Measurements from ENCODE around the gene IQSEC3.

The IQSEC3 gene

DNA sequence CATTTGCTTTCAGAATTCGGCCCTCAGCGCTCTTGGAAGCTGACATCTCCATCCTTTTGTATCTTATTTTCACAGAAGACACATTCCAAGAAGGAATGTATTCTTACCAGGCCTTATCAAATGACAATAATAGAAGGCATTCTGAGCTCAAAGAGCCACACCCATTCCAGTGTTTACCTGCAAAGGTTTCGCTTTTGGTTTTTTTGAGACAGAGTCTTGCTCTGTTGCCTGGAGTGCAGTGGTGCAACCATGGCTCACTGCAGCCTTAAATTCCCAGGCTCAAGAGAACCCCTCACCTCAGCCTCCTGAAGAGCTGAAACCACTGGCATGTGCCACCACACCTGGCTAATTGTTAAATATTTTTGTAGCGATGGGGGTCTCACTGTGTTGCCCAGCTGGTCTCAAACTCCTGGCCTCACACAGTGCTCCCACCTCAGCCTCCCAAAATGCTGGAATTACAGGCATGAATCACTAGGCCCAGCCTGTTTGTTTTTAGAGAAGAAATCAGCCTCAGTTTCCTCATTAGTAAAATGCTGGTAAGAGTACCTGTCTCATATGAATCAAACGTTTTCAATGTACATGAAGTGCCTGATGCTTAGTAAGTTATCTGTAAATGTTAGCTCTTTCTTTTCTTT, 78.2 kb downstream of the IQSEC3 start:
- 88% methylated on average over 4 of the region's 5 CpGs for WGBS
- no peak overlapping the region for H3K9ac ChIP-seq (ENCODE audit: low read length)
- no peak overlapping the region for H3K4ac ChIP-seq (ENCODE audit: low read depth in 1 of 2, low read length in 2 of 2)

DNA sequence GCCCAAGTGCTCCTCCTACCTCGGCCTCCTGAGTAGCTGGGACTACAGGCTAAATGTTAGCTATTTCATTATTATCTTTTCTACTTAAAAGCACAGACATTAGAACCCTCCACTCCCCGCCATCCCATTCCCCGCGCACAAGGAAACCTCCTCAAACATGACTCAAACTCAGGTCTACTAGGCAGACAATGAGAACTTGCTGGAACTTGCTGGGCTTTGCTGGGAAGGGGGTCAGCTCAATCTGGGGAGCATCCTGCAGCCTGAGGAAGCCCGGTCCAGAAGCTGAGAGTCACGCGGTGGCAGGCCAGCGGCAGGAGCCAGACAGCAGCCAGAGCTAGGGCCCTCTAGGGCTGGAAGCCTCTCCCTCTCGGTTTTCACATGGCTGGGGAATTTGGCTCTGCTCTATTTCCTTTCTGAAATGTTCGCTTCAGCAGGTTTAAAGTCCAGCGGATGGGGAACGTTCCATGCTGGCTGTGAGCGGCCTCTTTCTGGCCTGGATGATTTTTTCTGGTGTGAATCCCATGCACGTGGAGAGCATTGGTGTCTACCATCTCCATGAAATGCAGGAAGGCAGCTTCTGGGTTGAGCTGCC, 78.9 kb downstream of the IQSEC3 start:
- Histone ChIP-seq H4K91ac (ENCODE audit: low read length) (no peak overlapping the region), H4K8ac (ENCODE audit: low read length) (no peak overlapping the region), H3K18ac (ENCODE audit: low read depth in 1 of 2, low read length in 2 of 2) (no peak overlapping the region), H3K9me3 (ENCODE audit: control insufficient read depth, low read length) (no peaks in the 10 kb centered on the region), H2BK12ac (ENCODE audit: low read length in 2 of 2) (no peak overlapping the region), H3K27ac (ENCODE audit: low read length, poor library complexity, severe bottlenecking) (no peak overlapping the region), H2AK5ac (ENCODE audit: low read length, severe bottlenecking) (no peak overlapping the region), H3K23ac (ENCODE audit: low read length in 2 of 2) (no peak overlapping the region), H3K9ac (ENCODE audit: low read length) (no peak overlapping the region), H3K36me3 (ENCODE audit: control insufficient read depth in 1 of 2, insufficient read depth in 2 of 2, low read depth in 1 of 2, low read length in 2 of 2) (no peaks in the 10 kb centered on the region), H3K14ac (ENCODE audit: low read length in 2 of 2) (no peak overlapping the region), H3K4me3 (ENCODE audit: insufficient read depth in 1 of 2, low read depth in 1 of 2, low read length in 2 of 2) (no peak overlapping the region), H3K4me1 (ENCODE audit: control insufficient read depth, insufficient read depth, low read depth, low read length) (peaks cover 15% of the 10 kb centered on the region), H2BK15ac (ENCODE audit: low read depth, poor library complexity, severe bottlenecking) (no peak overlapping the region), H3K79me1 (replicated peaks; ENCODE audit: low read length, poor library complexity, severe bottlenecking) (no peaks in the 10 kb centered on the region), H2AFZ (ENCODE audit: low read depth, low read length) (no peak overlapping the region), H2BK5ac (ENCODE audit: low read depth, low read length, poor library complexity, severe bottlenecking) (no peak overlapping the region), H3K4me2 (ENCODE audit: low read length, poor library complexity, severe bottlenecking) (no peak overlapping the region), H3K27me3 (ENCODE audit: control insufficient read depth in 1 of 2, insufficient read depth in 1 of 2, low read length in 2 of 2) (peaks cover 35 to 73% of the 10 kb centered on the region in 2 experiments), H3K4ac (ENCODE audit: low read depth in 1 of 2, low read length in 2 of 2) (no peak overlapping the region), H2BK120ac (ENCODE audit: low read depth, low read length) (no peak overlapping the region)
- WGBS = 77% methylated on average over 14 of the region's 14 CpGs
- DNase-seq = no peak

More for the DNA sequence above, 78.2 kb downstream of the IQSEC3 start:
- H3K18ac ChIP-seq (ENCODE audit: low read depth in 1 of 2, low read length in 2 of 2) = no peak overlapping the region
- H3K27ac ChIP-seq (ENCODE audit: low read length, poor library complexity, severe bottlenecking) = no peak overlapping the region
- H2BK5ac ChIP-seq (ENCODE audit: low read depth, low read length, poor library complexity, severe bottlenecking) = no peak overlapping the region
- no peak for DNase-seq
- H3K27me3 ChIP-seq (ENCODE audit: control insufficient read depth in 1 of 2, insufficient read depth in 1 of 2, low read length in 2 of 2) = peaks cover 35 to 73% of the 10 kb centered on the region in 2 experiments
- H3K36me3 ChIP-seq (ENCODE audit: control insufficient read depth in 1 of 2, insufficient read depth in 2 of 2, low read depth in 1 of 2, low read length in 2 of 2) = no peaks in the 10 kb centered on the region
- no peaks in the 10 kb centered on the region for H3K79me1 ChIP-seq (replicated peaks; ENCODE audit: low read length, poor library complexity, severe bottlenecking)
- no peak overlapping the region for H3K14ac ChIP-seq (ENCODE audit: low read length in 2 of 2)
- no peak overlapping the region for H3K4me3 ChIP-seq (ENCODE audit: insufficient read depth in 1 of 2, low read depth in 1 of 2, low read length in 2 of 2)
- H4K8ac ChIP-seq (ENCODE audit: low read length) = no peak overlapping the region
- no peak overlapping the region for H3K4me2 ChIP-seq (ENCODE audit: low read length, poor library complexity, severe bottlenecking)
- no peak overlapping the region for H2BK120ac ChIP-seq (ENCODE audit: low read depth, low read length)
- no peak overlapping the region for H4K91ac ChIP-seq (ENCODE audit: low read length)
- peaks cover 17% of the 10 kb centered on the region for H3K4me1 ChIP-seq (ENCODE audit: control insufficient read depth, insufficient read depth, low read depth, low read length)
- no peaks in the 10 kb centered on the region for H3K9me3 ChIP-seq (ENCODE audit: control insufficient read depth, low read length)
- H2BK12ac ChIP-seq (ENCODE audit: low read length in 2 of 2) = no peak overlapping the region
- no peak overlapping the region for H2AK5ac ChIP-seq (ENCODE audit: low read length, severe bottlenecking)
- H2BK15ac ChIP-seq (ENCODE audit: low read depth, poor library complexity, severe bottlenecking) = no peak overlapping the region
- H2AFZ ChIP-seq (ENCODE audit: low read depth, low read length) = no peak overlapping the region
- no peak overlapping the region for H3K23ac ChIP-seq (ENCODE audit: low read length in 2 of 2)

DNA sequence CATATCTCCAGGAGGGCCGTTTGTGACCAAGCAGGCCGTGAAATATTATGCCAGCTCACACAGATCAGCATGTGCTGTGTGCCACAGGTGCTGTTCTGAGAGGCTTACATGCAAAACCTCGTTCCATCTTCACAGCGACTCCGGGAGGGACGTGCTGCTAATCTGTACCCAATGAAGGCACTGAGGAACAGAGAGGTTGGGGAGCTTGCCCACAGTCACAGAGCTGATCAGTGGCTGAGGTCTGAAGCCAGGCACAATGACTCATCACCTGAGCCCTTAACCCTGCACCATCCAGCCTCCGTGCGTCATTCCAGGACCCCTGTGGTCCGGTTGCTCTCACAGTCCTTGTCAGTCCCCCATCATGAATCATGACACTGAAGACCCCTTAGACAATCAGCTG, 80.7 kb downstream of the IQSEC3 start:
- Histone ChIP-seq H3K27me3 (ENCODE audit: control insufficient read depth in 1 of 2, insufficient read depth in 1 of 2, low read length in 2 of 2) (peaks cover 27 to 73% of the 10 kb centered on the region in 2 experiments), H3K9ac (ENCODE audit: low read length) (no peak overlapping the region), H2BK12ac (ENCODE audit: low read length in 2 of 2) (no peak overlapping the region), H3K27ac (ENCODE audit: low read length, poor library complexity, severe bottlenecking) (no peak overlapping the region), H3K4me3 (ENCODE audit: insufficient read depth in 1 of 2, low read depth in 1 of 2, low read length in 2 of 2) (no peak overlapping the region), H2BK15ac (ENCODE audit: low read depth, poor library complexity, severe bottlenecking) (no peak overlapping the region), H3K4me2 (ENCODE audit: low read length, poor library complexity, severe bottlenecking) (no peak overlapping the region), H3K36me3 (ENCODE audit: control insufficient read depth in 1 of 2, insufficient read depth in 2 of 2, low read depth in 1 of 2, low read length in 2 of 2) (no peaks in the 10 kb centered on the region), H2BK5ac (ENCODE audit: low read depth, low read length, poor library complexity, severe bottlenecking) (no peak overlapping the region), H3K9me3 (ENCODE audit: control insufficient read depth, low read length) (no peaks in the 10 kb centered on the region), H3K23ac (ENCODE audit: low read length in 2 of 2) (no peak overlapping the region), H3K18ac (ENCODE audit: low read depth in 1 of 2, low read length in 2 of 2) (no peak overlapping the region), H3K14ac (ENCODE audit: low read length in 2 of 2) (no peak overlapping the region), H2AK5ac (ENCODE audit: low read length, severe bottlenecking) (no peak overlapping the region), H3K79me1 (replicated peaks; ENCODE audit: low read length, poor library complexity, severe bottlenecking) (no peaks in the 10 kb centered on the region), H4K91ac (ENCODE audit: low read length) (no peak overlapping the region), H3K4ac (ENCODE audit: low read depth in 1 of 2, low read length in 2 of 2) (no peak overlapping the region), H2AFZ (ENCODE audit: low read depth, low read length) (no peak overlapping the region), H4K8ac (ENCODE audit: low read length) (no peak overlapping the region), H2BK120ac (ENCODE audit: low read depth, low read length) (no peak overlapping the region), H3K4me1 (ENCODE audit: control insufficient read depth, insufficient read depth, low read depth, low read length) (peaks cover 15% of the 10 kb centered on the region)
- WGBS = 72% methylated on average over 9 of the region's 9 CpGs
- DNase-seq = no peak

DNA sequence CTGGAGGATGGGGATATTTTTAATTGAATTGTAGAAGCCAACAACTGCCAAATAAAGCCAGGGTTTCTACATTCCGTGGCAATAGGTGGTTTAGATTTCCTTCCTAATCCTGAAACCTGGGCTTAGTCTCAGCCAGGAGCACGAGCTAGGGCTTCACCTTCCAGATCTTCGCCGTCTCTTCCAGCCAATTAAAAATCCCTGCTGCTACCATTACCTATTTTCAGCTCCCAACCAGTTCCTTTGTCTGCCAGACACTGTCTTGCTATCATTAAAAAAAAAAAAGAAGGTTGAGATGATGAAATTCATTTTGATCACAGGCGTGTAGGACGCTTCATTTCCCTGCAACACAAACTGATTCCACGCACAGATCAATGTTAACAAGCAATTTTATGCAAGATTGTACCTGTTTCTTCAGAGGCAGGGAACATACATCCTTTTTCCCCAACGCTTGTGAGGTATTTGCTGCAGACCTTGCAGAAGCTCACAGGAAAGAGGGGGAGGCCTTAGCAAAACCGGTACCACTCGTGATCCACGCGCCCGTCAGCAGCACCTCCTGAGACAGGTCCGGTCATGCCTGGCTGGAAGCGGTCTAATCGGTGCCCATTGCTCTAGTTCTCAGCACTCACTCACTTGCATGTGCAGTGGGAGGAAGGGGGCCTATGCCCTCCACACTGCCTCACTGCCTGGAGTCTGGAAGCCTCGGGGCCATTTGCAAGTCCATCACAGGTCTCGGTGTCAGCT, 82.3 kb downstream of the IQSEC3 start:
- H2AK5ac ChIP-seq (ENCODE audit: low read length, severe bottlenecking) = no peak overlapping the region
- peaks cover 14% of the 10 kb centered on the region for H3K4me1 ChIP-seq (ENCODE audit: control insufficient read depth, insufficient read depth, low read depth, low read length)
- H3K79me1 ChIP-seq (replicated peaks; ENCODE audit: low read length, poor library complexity, severe bottlenecking) = no peaks in the 10 kb centered on the region
- H3K4me3 ChIP-seq (ENCODE audit: insufficient read depth in 1 of 2, low read depth in 1 of 2, low read length in 2 of 2) = no peak overlapping the region
- no peak overlapping the region for H4K8ac ChIP-seq (ENCODE audit: low read length)
- H2BK120ac ChIP-seq (ENCODE audit: low read depth, low read length) = no peak overlapping the region
- no peak overlapping the region for H4K91ac ChIP-seq (ENCODE audit: low read length)
- H2AFZ ChIP-seq (ENCODE audit: low read depth, low read length) = no peak overlapping the region
- no peak overlapping the region for H3K9ac ChIP-seq (ENCODE audit: low read length)
- no peak overlapping the region for H3K14ac ChIP-seq (ENCODE audit: low read length in 2 of 2)
- no peak overlapping the region for H3K4me2 ChIP-seq (ENCODE audit: low read length, poor library complexity, severe bottlenecking)
- H3K27me3 ChIP-seq (ENCODE audit: control insufficient read depth in 1 of 2, insufficient read depth in 1 of 2, low read length in 2 of 2) = peaks cover 24 to 81% of the 10 kb centered on the region in 2 experiments
- no peak overlapping the region for H3K23ac ChIP-seq (ENCODE audit: low read length in 2 of 2)
- no peak overlapping the region for H3K27ac ChIP-seq (ENCODE audit: low read length, poor library complexity, severe bottlenecking)
- no peak overlapping the region for H3K18ac ChIP-seq (ENCODE audit: low read depth in 1 of 2, low read length in 2 of 2)
- no peak overlapping the region for H3K4ac ChIP-seq (ENCODE audit: low read depth in 1 of 2, low read length in 2 of 2)
- DNase-seq = no peak
- 81% methylated on average over 18 of the region's 18 CpGs for WGBS
- no peak overlapping the region for H2BK12ac ChIP-seq (ENCODE audit: low read length in 2 of 2)
- no peaks in the 10 kb centered on the region for H3K36me3 ChIP-seq (ENCODE audit: control insufficient read depth in 1 of 2, insufficient read depth in 2 of 2, low read depth in 1 of 2, low read length in 2 of 2)
- no peak overlapping the region for H2BK5ac ChIP-seq (ENCODE audit: low read depth, low read length, poor library complexity, severe bottlenecking)
- H2BK15ac ChIP-seq (ENCODE audit: low read depth, poor library complexity, severe bottlenecking) = no peak overlapping the region
- no peaks in the 10 kb centered on the region for H3K9me3 ChIP-seq (ENCODE audit: control insufficient read depth, low read length)
